HG02938 (cell line): ENCODE data around the gene CRYL1.

Experiments used
- ATAC-seq: cut with Tn5 transposase; IDR thresholded peaks from one replicate; pipeline ENCODE4 v1.9.1; 2021; ENCODE audit warnings: mild to moderate bottlenecking, moderate library complexity; ENCODE audit not compliant: unreplicated experiment

Gene CRYL1

DNA sequence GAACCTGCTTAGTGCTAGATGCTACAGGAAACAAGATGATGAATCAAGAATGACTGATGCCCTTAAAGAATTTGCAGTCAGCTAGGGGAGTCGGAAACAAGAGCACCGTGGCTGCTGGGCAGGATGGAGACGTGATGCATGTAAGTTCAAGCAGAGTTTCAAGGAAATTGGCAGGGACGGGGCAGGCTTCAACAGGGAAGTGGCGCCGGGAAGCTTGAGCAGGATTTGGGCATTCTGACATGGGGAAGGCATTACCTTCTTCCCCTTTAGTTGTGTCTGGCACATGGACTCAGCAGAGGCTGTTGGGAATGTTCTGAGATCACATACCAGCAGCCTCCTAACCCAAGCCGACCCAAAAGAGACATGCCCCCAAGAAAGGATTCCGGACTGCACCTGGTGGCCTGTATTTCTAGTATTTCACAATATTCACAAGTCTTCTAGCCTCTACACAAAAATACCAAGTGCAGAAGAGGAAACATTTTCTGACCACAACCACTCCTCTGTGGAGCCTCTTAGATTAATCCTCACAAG, 138.2 kb downstream of the CRYL1 start:
- ATAC-seq, result no peak

- ATAC-seq, result no peak
Observed at GRCh38 chr13:20387006-20387405, 138.7 kb downstream of the CRYL1 start.

DNA sequence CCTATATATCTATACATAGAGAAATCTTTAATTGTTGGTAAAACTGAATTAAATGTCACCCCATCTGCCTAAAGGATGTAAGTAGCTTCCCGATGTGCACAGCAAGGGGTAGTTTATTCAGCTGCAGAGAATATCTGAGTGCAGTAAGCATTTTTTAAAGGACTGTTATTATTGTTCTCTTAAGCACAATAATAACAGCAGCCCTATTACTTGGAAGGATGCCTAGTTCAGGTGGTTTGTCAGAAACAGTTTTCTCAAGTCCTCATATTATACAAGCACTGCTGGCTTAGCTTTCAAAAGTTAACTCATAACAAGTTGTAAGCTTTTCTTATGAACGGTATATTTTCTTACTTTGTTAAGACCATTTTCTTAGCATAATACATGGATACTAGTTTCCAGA, 142.6 kb downstream of the CRYL1 start:
- no peak for ATAC-seq

DNA sequence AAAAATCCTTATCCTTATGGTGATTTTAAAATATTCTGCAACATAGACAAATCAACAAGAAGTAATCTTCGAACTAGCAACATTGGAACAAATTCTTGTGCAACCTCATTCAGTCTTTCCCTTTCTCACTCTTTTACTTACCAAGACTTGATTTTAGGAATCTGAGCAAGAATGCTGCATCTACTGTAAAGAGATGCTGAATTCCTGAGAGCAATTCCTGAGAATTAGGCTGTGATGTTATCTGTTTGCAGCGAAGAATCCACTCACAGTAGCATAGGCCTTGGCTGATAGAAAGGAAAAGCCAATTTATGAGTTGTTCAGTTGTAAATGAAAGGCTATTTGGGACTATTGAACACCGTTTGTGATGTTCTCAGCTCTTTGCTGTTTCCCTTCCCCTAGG, 144.3 kb downstream of the CRYL1 start:
- ATAC-seq, result no peak

DNA sequence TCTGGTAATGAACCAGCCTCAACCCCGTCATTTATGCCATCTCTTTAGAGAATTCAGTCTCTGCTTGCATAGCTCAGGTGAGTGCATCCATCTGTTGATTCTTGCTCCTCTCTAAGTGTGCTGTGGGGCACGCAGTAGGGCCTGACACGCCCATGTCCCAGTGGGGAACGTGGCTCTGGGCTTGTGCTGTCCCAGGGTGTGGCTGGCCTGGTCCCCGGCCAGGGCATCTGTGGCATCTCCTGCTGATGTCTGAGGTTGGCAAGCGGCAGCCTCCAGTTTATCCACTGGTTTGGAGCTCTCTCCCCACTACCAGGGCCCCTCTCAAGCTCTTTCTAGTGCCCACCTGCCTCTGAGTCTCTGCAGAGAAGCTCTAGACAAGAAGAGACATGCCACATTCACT, 146.9 kb downstream of the CRYL1 start:
- no peak for ATAC-seq

DNA sequence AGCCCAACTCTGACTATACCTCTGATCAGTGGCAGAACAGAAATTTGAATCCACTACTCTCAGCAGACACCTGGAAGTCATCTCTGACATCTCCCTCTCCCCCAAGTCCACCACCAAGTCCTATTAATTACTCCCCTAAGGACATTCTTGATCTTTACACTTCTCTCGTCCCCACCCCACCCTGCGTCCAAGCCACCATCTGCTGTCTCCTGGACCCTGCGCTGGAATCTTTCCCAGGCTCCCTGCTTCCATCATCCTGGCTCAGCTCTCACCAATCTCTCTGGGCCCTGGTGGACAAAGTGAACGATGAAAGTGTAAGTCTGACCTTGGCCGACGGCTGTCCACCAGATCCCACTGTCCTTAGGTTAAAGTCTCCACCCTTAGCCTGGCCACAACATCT, 147.9 kb downstream of the CRYL1 start:
- no peak for ATAC-seq

DNA sequence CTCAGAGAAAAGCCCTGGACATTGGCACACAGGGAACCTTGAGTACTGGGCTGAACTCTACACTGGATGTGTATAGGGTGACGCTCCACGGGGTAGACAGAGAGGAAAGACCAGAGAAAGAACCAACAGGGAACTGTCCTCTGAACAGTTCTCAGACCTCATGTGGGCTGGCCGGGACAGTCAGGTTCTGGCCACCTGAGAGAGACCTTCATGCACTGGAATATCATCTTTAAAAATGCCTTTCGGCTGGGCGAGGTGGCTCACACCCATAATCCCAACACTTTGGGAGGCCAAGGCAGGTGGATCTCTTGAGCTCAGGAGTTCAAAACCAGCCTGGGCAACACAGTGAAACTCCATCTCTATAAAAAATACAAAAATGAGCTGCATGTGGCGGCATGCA, 149.8 kb downstream of the CRYL1 start:
- no peak for ATAC-seq

DNA sequence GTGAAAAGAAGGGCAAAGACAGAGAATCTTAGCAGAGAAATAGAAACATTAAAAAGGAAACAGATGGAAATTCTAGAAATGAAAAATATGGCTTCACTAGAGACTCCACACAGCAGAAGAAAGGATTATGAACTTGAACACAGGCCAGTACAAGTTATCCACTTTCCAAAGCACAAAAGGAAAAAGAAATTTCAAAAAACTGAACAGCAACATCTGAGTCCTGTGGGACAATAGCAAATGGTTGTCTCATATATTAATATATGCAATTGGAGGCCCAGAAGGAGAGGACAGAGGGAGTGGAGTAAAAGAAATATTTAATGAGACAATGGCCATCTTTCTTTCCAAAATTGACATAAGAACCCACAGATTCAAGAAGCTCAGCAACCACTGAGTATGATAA, 151.8 kb downstream of the CRYL1 start:
- no peak for ATAC-seq

DNA sequence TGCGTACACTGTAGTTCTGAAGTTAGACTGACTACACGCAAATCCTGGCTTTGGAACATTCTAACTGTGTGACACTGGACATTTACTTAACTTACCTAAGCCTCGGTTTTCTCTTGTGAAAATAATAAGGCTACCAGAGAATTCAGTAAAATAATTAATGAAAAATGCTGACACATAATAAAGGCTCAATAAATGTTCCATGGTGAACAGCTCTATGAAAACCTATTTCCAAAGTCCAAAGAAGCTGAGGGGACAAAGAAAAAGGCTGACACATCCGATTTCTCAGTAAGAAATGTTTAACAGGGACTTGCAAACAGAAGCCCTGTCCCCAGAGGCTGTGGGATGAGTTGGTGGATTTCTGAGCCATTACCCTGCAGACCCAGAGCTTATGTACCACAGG, 153.8 kb downstream of the CRYL1 start:
- no peak for ATAC-seq

DNA sequence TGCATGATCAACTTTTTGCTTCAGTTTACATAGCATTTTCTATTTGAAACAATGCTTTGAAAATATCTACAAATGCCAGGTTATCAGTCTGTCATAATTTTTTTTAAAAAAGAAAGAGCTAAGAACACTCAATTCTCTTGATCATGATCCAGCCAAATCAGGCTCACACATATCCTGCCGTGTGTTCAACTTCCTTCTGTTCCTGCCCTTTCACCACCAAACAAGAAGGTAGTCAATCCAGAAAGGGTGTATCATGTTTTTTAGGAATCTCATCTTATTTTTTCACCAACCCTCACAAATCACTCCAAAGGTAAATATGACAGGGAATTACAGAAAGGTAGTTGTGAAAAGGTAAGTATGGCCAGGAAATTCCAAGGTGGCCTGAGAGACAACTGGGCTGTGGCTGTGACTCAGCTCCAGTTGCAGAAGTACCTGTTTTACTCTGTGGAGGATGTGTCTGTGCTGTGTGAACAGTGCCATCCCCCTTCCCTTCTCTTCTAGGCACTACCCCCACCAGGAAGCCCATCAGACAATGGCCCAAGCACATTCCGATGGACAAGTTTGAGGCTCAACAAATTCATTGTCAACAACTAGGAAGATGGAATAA, 154.7 kb downstream of the CRYL1 start:
- ATAC-seq, result no peak

DNA sequence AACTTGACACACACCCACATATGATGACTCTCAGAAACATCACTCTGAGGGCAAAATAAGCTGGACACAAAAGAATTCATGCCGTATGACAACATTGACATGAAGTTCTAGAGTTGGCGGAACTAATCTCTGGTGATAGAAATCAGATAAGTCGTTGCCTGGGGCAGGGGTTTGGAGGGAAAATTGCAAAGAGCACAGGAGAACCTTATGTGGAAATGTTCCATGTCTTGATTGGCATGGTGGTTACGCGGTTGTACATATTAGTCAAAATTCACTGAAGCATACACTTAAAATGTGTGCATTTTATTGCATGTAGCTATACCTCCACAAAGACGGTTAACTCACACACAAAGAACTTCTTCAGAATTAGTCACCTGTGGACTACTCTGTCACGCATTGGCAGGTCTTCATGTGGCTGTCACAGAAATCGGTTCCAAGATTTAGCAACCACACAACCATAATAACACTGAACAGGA, 155.7 kb downstream of the CRYL1 start:
- no peak for ATAC-seq

DNA sequence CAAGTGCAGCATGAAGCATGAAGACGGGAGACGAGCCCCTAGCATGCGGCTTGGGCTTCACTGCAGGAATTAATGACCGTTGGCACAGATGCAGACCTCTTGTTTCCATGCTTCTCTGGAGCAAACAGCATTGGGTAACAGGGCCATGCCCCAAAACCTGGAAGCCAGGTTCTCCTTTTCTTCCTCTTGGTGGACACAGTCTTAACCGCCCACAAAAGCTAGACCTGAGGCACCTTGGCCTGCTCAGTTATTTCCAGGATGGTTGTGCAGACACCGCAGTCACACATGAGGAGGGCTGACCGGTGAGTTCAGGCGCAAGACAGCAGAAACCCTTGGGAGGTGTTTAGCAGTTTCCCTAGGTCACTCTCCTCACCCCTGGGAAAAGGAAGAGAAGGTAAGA, 159.6 kb downstream of the CRYL1 start:
- no peak for ATAC-seq

DNA sequence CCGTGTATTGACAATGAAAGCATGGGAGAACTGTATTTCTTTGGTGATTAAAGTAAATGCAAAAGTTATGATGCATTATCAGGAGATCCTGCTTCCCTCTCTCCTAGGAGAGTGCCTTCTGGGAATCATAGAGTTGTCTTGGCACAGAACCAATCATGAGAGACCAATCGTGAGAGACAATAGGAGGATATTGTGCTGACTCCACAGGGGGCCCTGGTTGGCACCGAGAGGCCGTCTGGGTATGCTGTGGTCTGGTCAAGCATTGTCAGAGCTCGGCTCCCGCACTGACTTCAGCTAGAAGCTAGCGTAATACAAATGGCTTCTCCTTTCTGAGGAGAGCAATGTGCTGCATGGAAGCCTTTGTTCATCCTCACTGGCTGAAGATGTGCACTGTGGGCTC, 162.1 kb downstream of the CRYL1 start:
- no peak for ATAC-seq

- ATAC-seq, result no peak
Observed at GRCh38 chr13:20363172-20363571, 162.5 kb downstream of the CRYL1 start.

DNA sequence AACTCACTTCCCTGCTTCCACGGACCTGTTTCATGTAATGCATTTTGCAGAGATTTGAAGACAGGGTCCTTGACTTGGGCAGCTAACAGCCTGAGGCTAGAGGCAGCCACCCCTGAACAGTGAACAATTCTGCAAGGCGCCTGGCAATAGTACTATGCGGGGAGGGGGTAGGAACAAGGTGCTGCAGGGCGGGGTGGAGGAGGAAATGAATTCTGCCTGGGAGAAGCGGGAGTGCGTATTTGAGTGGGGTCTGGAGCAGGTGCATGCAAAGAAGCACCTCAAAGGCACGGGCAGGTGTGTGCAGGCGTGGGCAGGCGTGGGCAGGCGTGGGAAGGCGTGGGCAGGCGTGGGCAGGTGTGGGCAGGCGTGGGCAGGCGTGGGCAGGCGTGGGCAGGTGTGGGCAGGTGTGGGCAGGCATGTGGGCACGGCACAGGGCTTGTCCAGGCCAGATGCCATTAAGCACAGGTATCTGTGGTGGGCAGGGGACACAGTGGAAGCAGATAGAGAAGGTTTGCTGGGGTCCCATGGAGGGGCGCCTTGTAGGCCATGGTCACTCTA, 163.1 kb downstream of the CRYL1 start:
- no peak for ATAC-seq

GRCh38 chr13:20360835-20361412, 164.7 kb downstream of the CRYL1 start:
- ATAC-seq, result no peak

DNA sequence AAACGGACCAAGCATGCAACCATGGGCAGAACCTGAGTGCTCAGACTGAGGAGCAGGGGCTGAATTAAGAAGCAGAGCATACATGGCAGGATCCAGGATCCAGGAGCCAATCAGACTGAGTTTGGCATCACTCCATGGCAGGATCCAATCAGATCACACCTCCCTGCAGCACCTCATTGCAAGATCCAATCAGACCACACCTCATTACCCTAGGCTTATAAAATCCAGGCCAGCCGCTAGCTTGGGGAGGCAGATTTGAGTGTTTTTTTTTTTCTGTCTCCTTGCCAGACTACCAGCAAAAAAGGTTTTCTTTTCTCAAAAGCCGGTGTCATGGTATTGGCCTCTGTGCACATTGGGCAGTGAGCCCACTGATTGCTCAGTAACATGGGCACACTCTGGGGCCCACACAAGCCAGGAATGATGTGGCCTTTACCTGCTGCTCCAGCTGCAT, 165.6 kb downstream of the CRYL1 start:
- ATAC-seq, result no peak

DNA sequence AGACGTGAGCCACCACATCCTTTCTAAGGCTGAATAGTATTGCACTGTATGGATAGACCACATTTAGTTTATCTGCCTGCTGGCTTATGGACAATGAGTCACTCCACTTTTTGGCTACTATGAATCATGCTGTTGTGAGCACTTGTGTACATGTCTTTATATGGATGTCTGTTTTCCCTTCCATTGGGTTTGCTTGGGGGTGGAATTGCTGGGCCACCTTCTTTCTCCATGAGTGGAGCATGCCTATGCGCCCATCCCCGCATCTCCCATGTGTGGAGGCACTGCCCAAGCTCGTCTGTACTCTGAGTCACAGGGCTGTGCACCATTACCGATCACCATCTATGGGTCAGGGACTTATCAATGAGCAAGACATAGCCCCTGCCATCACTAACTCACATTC, 166.3 kb downstream of the CRYL1 start:
- no peak for ATAC-seq

DNA sequence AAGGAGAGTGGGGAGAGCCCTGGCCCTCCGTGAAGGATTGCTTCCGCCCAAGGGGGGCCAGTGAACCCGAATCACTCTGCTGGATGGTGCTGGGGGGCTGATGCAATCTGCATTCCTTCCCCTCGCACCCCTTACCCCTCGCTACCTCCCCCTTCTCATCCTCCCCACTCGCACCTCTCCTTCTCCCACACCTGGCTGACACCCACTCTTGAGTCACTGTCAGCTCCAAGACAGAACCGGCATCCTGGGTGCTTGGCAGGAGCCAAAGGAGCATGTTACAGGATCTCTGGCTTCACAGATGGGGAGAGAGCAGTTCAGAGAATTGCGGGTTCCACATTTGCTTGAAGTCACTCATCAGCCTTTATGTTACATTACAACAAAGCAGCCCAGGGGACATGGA, 167.6 kb downstream of the CRYL1 start:
- ATAC-seq, result no peak

DNA sequence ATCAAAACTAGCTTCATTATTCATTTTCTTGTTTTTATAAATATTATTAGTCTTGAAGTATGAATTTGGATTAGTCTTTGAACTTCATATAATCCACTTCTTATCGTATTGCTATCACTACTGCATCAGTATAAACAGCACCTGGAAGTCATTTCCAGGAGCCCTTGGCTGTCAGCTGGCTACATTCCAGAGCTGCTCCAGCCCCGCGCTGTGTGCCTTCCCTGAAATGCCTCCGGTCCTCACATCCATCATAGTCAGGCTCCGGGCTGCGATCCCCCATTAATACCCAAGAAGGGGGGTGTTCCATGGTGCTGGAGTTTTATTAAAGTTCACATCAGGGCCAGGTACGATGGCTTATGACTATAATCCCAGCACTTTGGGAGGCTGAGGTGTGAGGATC, 169.2 kb downstream of the CRYL1 start:
- no peak for ATAC-seq

DNA sequence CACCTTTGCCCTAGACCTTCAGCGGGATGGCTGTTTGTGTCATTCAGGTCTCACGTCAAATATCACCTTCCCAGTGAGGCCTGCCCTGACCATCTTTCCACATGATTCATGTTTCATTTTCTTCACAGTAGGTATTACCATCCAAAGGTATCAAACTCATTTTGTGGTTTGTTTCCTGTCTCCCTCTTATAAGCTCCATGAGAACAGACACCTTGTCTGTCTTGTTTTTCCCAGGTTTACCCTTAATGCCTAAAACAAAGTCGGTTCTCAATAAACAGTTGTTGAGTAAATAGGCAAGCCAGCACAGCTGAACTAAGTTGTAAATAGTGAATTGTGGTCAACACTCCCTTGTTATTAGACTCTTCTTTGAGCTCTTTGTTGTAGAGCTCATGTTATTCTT, 170.9 kb downstream of the CRYL1 start:
- ATAC-seq, result no peak

- ATAC-seq, result no peak
Observed at GRCh38 chr13:20353973-20354372, 171.7 kb downstream of the CRYL1 start.
